Tibial nerve (tissue), 4 donors: ENCODE results near the gene ADORA1.
A peak's percentile ranks its signal among the peaks of the same experiment; 100 is the strongest.

Source experiments
- EP300 ChIP-seq, 2 donors: sonication (generic); formaldehyde crosslinking; IDR thresholded peaks; one replicate each; pipeline ENCODE4 v1.6.1; 2017; ENCODE audit warnings: antibody characterized with exemption in 2 of 2, mild to moderate bottlenecking in 1 of 2
- TF ChIP-seq, protein P1 (sequence below), 5 experiments: fragments of 200-600 bp in 3 of 5; fragments of 450-650 bp in 2 of 5; sonication (generic) in 3 of 5; IDR thresholded peaks; one replicate each; pipeline ENCODE4 v1.5.1; 2016 to 2019; ENCODE audit warnings: antibody characterized with exemption in 5 of 5, mild to moderate bottlenecking in 3 of 5, moderate library complexity in 2 of 5

DNA sequence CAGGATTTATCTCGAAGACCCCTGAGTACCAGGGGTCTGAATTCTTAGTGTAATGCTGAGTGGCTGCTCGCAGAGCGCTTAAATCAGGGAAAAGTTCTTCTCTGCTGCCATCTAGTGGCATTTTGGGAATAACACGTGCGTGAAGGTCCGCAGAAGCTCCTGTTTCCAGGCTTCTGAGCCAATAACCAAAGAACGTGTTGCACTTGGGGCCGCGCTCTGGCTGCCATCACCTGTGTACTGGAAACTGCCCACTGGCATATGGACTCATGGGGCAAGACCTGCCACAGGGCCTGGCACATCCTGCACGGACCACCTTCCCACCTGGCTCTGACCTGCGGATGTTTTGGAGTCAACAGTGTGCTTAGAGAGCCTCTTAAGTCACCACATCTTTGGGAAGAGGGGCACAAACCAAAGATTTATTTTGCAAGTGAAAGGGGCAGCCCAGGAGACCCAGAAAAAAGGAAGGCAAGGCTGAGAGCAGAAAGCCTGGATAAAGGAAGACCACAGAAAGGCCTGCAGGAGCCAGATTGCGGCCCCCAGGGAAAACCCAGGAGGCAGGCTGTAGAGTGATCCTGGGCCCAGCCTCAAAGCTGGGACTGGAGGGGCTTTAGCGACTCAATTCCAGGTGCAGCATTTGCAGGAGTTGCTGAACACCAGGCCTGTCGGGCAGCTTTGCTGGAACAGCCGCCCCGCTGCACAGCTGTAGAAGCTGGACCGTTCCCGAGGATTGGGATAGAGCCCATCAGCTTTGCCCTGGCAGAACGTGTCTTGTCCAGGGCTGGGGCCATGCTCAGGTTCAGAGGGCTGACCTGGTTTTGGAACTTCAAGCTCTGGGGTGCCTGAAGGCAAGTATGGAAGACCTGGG lies 89.0 kb downstream of the ADORA1 start:
- no peak for TF ChIP-seq EP300 (IDR thresholded peaks at IDR 0.05)
- TF ChIP-seq, protein P1, sequence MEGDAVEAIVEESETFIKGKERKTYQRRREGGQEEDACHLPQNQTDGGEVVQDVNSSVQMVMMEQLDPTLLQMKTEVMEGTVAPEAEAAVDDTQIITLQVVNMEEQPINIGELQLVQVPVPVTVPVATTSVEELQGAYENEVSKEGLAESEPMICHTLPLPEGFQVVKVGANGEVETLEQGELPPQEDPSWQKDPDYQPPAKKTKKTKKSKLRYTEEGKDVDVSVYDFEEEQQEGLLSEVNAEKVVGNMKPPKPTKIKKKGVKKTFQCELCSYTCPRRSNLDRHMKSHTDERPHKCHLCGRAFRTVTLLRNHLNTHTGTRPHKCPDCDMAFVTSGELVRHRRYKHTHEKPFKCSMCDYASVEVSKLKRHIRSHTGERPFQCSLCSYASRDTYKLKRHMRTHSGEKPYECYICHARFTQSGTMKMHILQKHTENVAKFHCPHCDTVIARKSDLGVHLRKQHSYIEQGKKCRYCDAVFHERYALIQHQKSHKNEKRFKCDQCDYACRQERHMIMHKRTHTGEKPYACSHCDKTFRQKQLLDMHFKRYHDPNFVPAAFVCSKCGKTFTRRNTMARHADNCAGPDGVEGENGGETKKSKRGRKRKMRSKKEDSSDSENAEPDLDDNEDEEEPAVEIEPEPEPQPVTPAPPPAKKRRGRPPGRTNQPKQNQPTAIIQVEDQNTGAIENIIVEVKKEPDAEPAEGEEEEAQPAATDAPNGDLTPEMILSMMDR (IDR thresholded peaks at IDR 0.05) = peak; percentile 61 to 91 (median 68)
